MCF 10A (cell line): Measurements from ENCODE around the gene PRPF40B. TPM values are rescaled to one million over a fixed set of nuclear protein-coding genes. Genes with fewer than 3 reads are reported as not detected.

Experiments
- BruUV-seq: library from RNA; stranded (reverse); fragments of 400-500 nt; replicated peaks from 2 replicates; lab custom pipeline; 2021; lab: Mats Ljungman, UMichigan
- CTCF ChIA-PET: fragments of 300-600 bp; sonication (Branson Sonifier 250); formaldehyde crosslinking; extraction: SDS; loops from one replicate; lab custom pipeline; 2021; ENCODE audit warnings: antibody characterized with exemption, inconsistent platforms; lab: Yijun Ruan, JAX
- POLR2A ChIA-PET: fragments of 300-600, 350-650 bp; sonication (Branson Sonifier 250); formaldehyde crosslinking; extraction: SDS; loops from one replicate; lab custom pipeline; 2020; ENCODE audit warnings: antibody characterized with exemption, inconsistent platforms; lab: Yijun Ruan, JAX
- DNase-seq: peaks from one replicate; pipeline ENCODE4 v3.0.0-alpha.2; 2018; ENCODE audit not compliant: unreplicated experiment
- H3K27ac Mint-ChIP-seq: one replicate; pipeline ENCODE4 v1.8.0; 2022; ENCODE audit warnings: mild to moderate bottlenecking, low read depth, mixed read lengths; ENCODE audit not compliant: unreplicated experiment
- H3K27me3 Mint-ChIP-seq: one replicate; pipeline ENCODE4 v1.8.0; 2022; ENCODE audit warnings: mixed read lengths; ENCODE audit not compliant: insufficient read depth, unreplicated experiment
- H3K36me3 Mint-ChIP-seq: one replicate; pipeline ENCODE4 v1.8.0; 2022; ENCODE audit warnings: mild to moderate bottlenecking, moderate library complexity, mixed read lengths; ENCODE audit not compliant: insufficient read depth, unreplicated experiment
- H3K4me1 Mint-ChIP-seq: one replicate; pipeline ENCODE4 v1.8.0; 2022; ENCODE audit warnings: mixed read lengths; ENCODE audit not compliant: insufficient read depth, unreplicated experiment
- H3K4me3 Mint-ChIP-seq: one replicate; pipeline ENCODE4 v1.8.0; 2022; ENCODE audit warnings: mild to moderate bottlenecking, moderate library complexity, mixed read lengths; ENCODE audit not compliant: unreplicated experiment
- H3K9me3 Mint-ChIP-seq: one replicate; pipeline ENCODE4 v1.8.0; 2022; ENCODE audit warnings: mixed read lengths; ENCODE audit not compliant: unreplicated experiment
- intact Hi-C: fragments of 100-400 bp; cut with micrococcal nuclease; formaldehyde crosslinking; loops from 2 replicates; pipeline ENCODE4 v1.14.1; 2022
- total RNA-seq: library from RNA; stranded (reverse); gene quantifications from 2 replicates; pipeline ENCODE4 v1.2.3, GENCODE V29; 2022
- TF ChIP-seq, protein P1 (sequence below): fragments of 200-600 bp; IDR thresholded peaks from one replicate; pipeline ENCODE4 v1.8.0; 2022; ENCODE audit warnings: antibody characterized with exemption, mild to moderate bottlenecking; ENCODE audit not compliant: unreplicated experiment

PRPF40B gene
- total RNA-seq, 1 experiment from 2014 or later: 48.5 TPM

- BruUV-seq: no TSS peak
- CTCF ChIA-PET: interaction anchor here (0.6 to 1.1 kb wide), 2 partner anchors 10 to 167 kb away, joined by 3 read pairs; no protein-coding TSS in a partner anchor
- POLR2A ChIA-PET: interaction anchor here (1.2 kb wide), 1 partner anchor 69 kb away, joined by 3 read pairs; the partner anchor contains the start of gene TMBIM6
- Mint-ChIP-seq H3K4me1 (no peaks in the 10 kb centered on the region), H3K27me3 (peaks cover 18% of the 10 kb centered on the region), H3K4me3 (no peak overlapping the region), H3K9me3 (no peaks in the 10 kb centered on the region), H3K27ac (no peak overlapping the region), H3K36me3 (peaks cover 4% of the 10 kb centered on the region)
- TF ChIP-seq, protein P1, sequence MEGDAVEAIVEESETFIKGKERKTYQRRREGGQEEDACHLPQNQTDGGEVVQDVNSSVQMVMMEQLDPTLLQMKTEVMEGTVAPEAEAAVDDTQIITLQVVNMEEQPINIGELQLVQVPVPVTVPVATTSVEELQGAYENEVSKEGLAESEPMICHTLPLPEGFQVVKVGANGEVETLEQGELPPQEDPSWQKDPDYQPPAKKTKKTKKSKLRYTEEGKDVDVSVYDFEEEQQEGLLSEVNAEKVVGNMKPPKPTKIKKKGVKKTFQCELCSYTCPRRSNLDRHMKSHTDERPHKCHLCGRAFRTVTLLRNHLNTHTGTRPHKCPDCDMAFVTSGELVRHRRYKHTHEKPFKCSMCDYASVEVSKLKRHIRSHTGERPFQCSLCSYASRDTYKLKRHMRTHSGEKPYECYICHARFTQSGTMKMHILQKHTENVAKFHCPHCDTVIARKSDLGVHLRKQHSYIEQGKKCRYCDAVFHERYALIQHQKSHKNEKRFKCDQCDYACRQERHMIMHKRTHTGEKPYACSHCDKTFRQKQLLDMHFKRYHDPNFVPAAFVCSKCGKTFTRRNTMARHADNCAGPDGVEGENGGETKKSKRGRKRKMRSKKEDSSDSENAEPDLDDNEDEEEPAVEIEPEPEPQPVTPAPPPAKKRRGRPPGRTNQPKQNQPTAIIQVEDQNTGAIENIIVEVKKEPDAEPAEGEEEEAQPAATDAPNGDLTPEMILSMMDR: no peak
- no peak for DNase-seq
- intact Hi-C loops: no loop called here
Observed at GRCh38 chr12:49672301-49673217, 49.2 kb downstream of the PRPF40B start.

GRCh38 chr12:49673446-49674317 is 50.3 kb downstream of the PRPF40B start:
- intact Hi-C loops: no loop called here
- POLR2A ChIA-PET: interaction anchor here (1.2 kb wide), 1 partner anchor 68 kb away, joined by 3 read pairs; the partner anchor contains the start of gene TMBIM6
- peaks cover 18% of the 10 kb centered on the region for H3K27me3 Mint-ChIP-seq
- H3K36me3 Mint-ChIP-seq: no peaks in the 10 kb centered on the region
- no peak overlapping the region for H3K27ac Mint-ChIP-seq
- CTCF ChIA-PET: interaction anchor here (1.1 kb wide), 1 partner anchor 9 kb away, joined by 3 read pairs; no protein-coding TSS in a partner anchor
- no TSS peak for BruUV-seq
- H3K4me3 Mint-ChIP-seq: no peak overlapping the region
- TF ChIP-seq, protein P1: no peak
- H3K9me3 Mint-ChIP-seq: no peaks in the 10 kb centered on the region
- H3K4me1 Mint-ChIP-seq: no peaks in the 10 kb centered on the region
- DNase-seq: no peak

- no peak overlapping the region for H3K27ac Mint-ChIP-seq
- H3K36me3 Mint-ChIP-seq: no peaks in the 10 kb centered on the region
- H3K9me3 Mint-ChIP-seq: no peaks in the 10 kb centered on the region
- peaks cover 18% of the 10 kb centered on the region for H3K27me3 Mint-ChIP-seq
- DNase-seq: no peak
- CTCF ChIA-PET: interaction anchor here (0.5 kb wide), 1 partner anchor 272 kb away, joined by 3 read pairs; no protein-coding TSS in a partner anchor
- POLR2A ChIA-PET: no interaction called here
- TF ChIP-seq, protein P1: no peak
- no peaks in the 10 kb centered on the region for H3K4me1 Mint-ChIP-seq
- no peak overlapping the region for H3K4me3 Mint-ChIP-seq
- intact Hi-C loops: no loop called here
- BruUV-seq: no TSS peak
Observed at GRCh38 chr12:49674318-49674981, 51.1 kb downstream of the PRPF40B start.
